WTC11 (cell line): ENCODE results near the gene ST6GALNAC6. TPM values are rescaled to one million over a fixed set of nuclear protein-coding genes. Genes with fewer than 3 reads are reported as not detected.
A peak's percentile ranks its signal among the peaks of the same experiment; 100 is the strongest.

Source experiments
- ATAC-seq: fragments of 200-7000 bp; cut with Tn5 transposase; 2 replicates; pipeline ENCODE4 v1.10.0; 2021; ENCODE audit warnings: mild to moderate bottlenecking, moderate library complexity
- CTCF ChIA-PET: fragments of 300-600 bp; sonication (Branson Sonifier 250); formaldehyde crosslinking; loops from one replicate; lab custom pipeline; 2021; ENCODE audit warnings: antibody characterized with exemption; lab: Charles Lee
- POLR2A ChIA-PET: fragments of 350-600 bp; sonication (Branson Sonifier 250); formaldehyde crosslinking; loops from one replicate; lab custom pipeline; 2021; ENCODE audit warnings: antibody characterized with exemption; lab: Charles Lee
- DNase-seq: peaks from one replicate; pipeline ENCODE4 v3.0.0; 2021; ENCODE audit warnings: low spot score
- H3K27ac Mint-ChIP-seq: 2 replicates; pipeline ENCODE4 v1.8.0; 2021; ENCODE audit warnings: mixed read lengths
- H3K27me3 Mint-ChIP-seq: 2 replicates; pipeline ENCODE4 v1.8.0; 2021; ENCODE audit warnings: low read depth, mild to moderate bottlenecking, moderate library complexity, mixed read lengths
- H3K36me3 Mint-ChIP-seq: 2 replicates; pipeline ENCODE4 v1.8.0; 2021; ENCODE audit warnings: mixed read lengths
- H3K4me1 Mint-ChIP-seq: 2 replicates; pipeline ENCODE4 v1.8.0; 2022; ENCODE audit warnings: mixed read lengths
- H3K4me3 Mint-ChIP-seq: 2 replicates; pipeline ENCODE4 v1.8.0; 2021; ENCODE audit warnings: mild to moderate bottlenecking, moderate library complexity, mixed read lengths
- H3K9me3 Mint-ChIP-seq: 2 replicates; pipeline ENCODE4 v1.8.0; 2021; ENCODE audit warnings: mixed read lengths
- ETV6 ChIP-seq: sonication (generic); formaldehyde crosslinking; IDR thresholded peaks from 2 replicates; pipeline ENCODE4 v1.8.1; 2022; ENCODE audit warnings: mild to moderate bottlenecking, missing genetic modification reagents
- FOXJ3 ChIP-seq: sonication (generic); formaldehyde crosslinking; IDR thresholded peaks from 2 replicates; pipeline ENCODE4 v1.9.0; 2021; ENCODE audit warnings: missing genetic modification reagents, mild to moderate bottlenecking, borderline replicate concordance
- GABPB1 ChIP-seq: sonication (generic); formaldehyde crosslinking; IDR thresholded peaks from 2 replicates; pipeline ENCODE4 v1.8.1; 2023; ENCODE audit warnings: mild to moderate bottlenecking, missing genetic modification reagents
- HMGA2 ChIP-seq: fragments of 250-450 bp; sonication (Bioruptor Pico); IDR thresholded peaks from 2 replicates; pipeline ENCODE4 v1.4.0; 2021; ENCODE audit warnings: mild to moderate bottlenecking, moderate library complexity
- JUN ChIP-seq: sonication (generic); formaldehyde crosslinking; IDR thresholded peaks from 2 replicates; pipeline ENCODE4 v1.8.0; 2023; ENCODE audit warnings: mild to moderate bottlenecking, missing genetic modification reagents
- PRRX2 ChIP-seq: fragments of 250-450 bp; sonication (Bioruptor Pico); IDR thresholded peaks from 2 replicates; pipeline ENCODE4 v1.8.0; 2021; ENCODE audit warnings: mild to moderate bottlenecking
- SMAD3 ChIP-seq: sonication (generic); formaldehyde crosslinking; IDR thresholded peaks from 2 replicates; pipeline ENCODE4 v1.8.0; 2022; ENCODE audit warnings: missing genetic modification reagents, mild to moderate bottlenecking, borderline replicate concordance
- SP1 ChIP-seq: sonication (generic); formaldehyde crosslinking; conservative IDR thresholded peaks from 2 replicates; pipeline ENCODE4 v1.8.1; 2022; ENCODE audit warnings: missing genetic modification reagents
- TEAD4 ChIP-seq: sonication (generic); formaldehyde crosslinking; IDR thresholded peaks from 2 replicates; pipeline ENCODE4 v1.8.0; 2022; ENCODE audit warnings: mild to moderate bottlenecking, missing genetic modification reagents
- TP53 ChIP-seq: sonication (generic); formaldehyde crosslinking; IDR thresholded peaks from 2 replicates; pipeline ENCODE4 v1.8.1; 2023; ENCODE audit warnings: mild to moderate bottlenecking, missing genetic modification reagents
- ZNF138 ChIP-seq: sonication (generic); formaldehyde crosslinking; conservative IDR thresholded peaks from 2 replicates; pipeline ENCODE4 v1.8.1; 2022; ENCODE audit warnings: mild to moderate bottlenecking, moderate library complexity, missing genetic modification reagents
- ZNF396 ChIP-seq: fragments of 250-450 bp; sonication (Bioruptor Pico); IDR thresholded peaks from 2 replicates; pipeline ENCODE4 v1.8.0; 2021; ENCODE audit warnings: mild to moderate bottlenecking, moderate library complexity, borderline replicate concordance
- ZNF416 ChIP-seq: fragments of 250-450 bp; sonication (Bioruptor Pico); IDR thresholded peaks from 2 replicates; pipeline ENCODE4 v1.9.0; 2021; ENCODE audit warnings: mild to moderate bottlenecking, inconsistent platforms
- total RNA-seq: library from RNA; stranded (reverse); gene quantifications from 3 replicates; pipeline ENCODE4 v1.2.3, GENCODE V29; 2021
- TF ChIP-seq, protein P1 (sequence below): sonication (generic); formaldehyde crosslinking; IDR thresholded peaks from 2 replicates; pipeline ENCODE4 v1.8.1; 2023; ENCODE audit warnings: mild to moderate bottlenecking, missing genetic modification reagents
- TF ChIP-seq, protein P2 (sequence below): sonication (generic); formaldehyde crosslinking; IDR thresholded peaks from 2 replicates; pipeline ENCODE4 v1.8.1; 2023; ENCODE audit warnings: mild to moderate bottlenecking, missing genetic modification reagents, moderate library complexity
- TF ChIP-seq, protein P3 (sequence below): sonication (generic); formaldehyde crosslinking; IDR thresholded peaks from 2 replicates; pipeline ENCODE4 v1.8.1; 2023; ENCODE audit warnings: mild to moderate bottlenecking, missing genetic modification reagents, moderate library complexity
- TF ChIP-seq, protein P4 (sequence below): sonication (generic); formaldehyde crosslinking; IDR thresholded peaks from 2 replicates; pipeline ENCODE4 v1.8.0; 2022; ENCODE audit warnings: missing genetic modification reagents
- TF ChIP-seq, protein P5 (sequence below): sonication (generic); formaldehyde crosslinking; IDR thresholded peaks from 2 replicates; pipeline ENCODE4 v1.8.1; 2022; ENCODE audit warnings: low read depth, missing genetic modification reagents, borderline replicate concordance
- TF ChIP-seq, protein P6 (sequence below): fragments of 250-450 bp; sonication (Bioruptor Pico); IDR thresholded peaks from 2 replicates; pipeline ENCODE4 v2.1.2; 2022; ENCODE audit warnings: mild to moderate bottlenecking, moderate library complexity
- TF ChIP-seq, protein P7 (sequence below): sonication (generic); formaldehyde crosslinking; IDR thresholded peaks from 2 replicates; pipeline ENCODE4 v1.8.1; 2023; ENCODE audit warnings: mild to moderate bottlenecking, missing genetic modification reagents

ST6GALNAC6 gene
- total RNA-seq, 1 experiment from 2014 or later = 47.5 TPM

DNA sequence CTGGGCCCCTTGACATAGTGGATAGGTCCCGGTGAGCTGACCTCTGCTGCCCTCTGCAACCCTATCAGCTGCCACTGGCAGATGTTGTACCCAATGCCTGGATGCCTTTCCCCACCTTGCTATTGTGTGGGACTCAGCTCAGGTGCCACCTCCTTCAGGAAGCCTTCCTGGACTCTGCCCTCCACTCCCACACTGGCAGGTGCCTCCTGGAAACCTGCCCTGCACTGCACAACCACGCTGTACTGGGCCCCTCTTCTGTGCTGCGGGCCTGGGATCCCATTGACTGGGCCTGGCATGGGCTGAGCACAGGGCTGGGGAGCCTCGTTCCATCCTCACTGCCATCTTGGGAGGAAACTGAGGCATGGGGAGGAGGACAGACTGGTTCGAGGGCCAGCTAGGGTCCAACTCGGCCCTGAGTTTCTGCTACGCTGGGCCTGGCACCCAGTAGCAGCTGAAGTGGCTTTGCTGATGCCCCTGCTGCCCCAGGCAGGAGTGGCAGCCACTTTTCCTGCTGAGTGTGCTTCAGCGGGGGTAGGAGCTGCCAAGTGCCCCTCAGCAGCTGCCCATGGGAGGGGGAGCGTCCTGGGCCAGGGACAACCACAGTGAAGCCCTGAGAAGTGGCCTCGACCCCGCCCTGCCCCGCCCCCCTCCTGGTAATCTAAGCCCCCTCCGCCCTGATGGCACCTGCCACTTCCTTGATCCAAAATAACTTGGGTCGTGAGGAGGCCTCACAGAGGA lies 23.2 kb downstream of the ST6GALNAC6 start:
- H3K4me3 Mint-ChIP-seq = peak overlapping the region; percentile 74; the same call in 1 of the 2 replicates
- ChIA-PET CTCF (interaction anchor here (0.5 to 3.0 kb wide), 6 partner anchors 7 to 141 kb away, joined by 3 to 17 read pairs (median 4); partner anchors contain the start of gene TOR2A), POLR2A (no interaction called here)
- no peaks in the 10 kb centered on the region for H3K27me3 Mint-ChIP-seq
- ATAC-seq (no peak), DNase-seq (no peak)
- H3K36me3 Mint-ChIP-seq = no peaks in the 10 kb centered on the region
- peaks cover 8% of the 10 kb centered on the region for H3K4me1 Mint-ChIP-seq
- no peaks in the 10 kb centered on the region for H3K9me3 Mint-ChIP-seq
- no peak overlapping the region for H3K27ac Mint-ChIP-seq
- TF ChIP-seq TEAD4 (CRISPR knock-in tag) = no peak
- no peak for TF ChIP-seq GABPB1 (CRISPR knock-in tag)
- no peak for TF ChIP-seq FOXJ3 (CRISPR knock-in tag)
- TF ChIP-seq, protein P1, sequence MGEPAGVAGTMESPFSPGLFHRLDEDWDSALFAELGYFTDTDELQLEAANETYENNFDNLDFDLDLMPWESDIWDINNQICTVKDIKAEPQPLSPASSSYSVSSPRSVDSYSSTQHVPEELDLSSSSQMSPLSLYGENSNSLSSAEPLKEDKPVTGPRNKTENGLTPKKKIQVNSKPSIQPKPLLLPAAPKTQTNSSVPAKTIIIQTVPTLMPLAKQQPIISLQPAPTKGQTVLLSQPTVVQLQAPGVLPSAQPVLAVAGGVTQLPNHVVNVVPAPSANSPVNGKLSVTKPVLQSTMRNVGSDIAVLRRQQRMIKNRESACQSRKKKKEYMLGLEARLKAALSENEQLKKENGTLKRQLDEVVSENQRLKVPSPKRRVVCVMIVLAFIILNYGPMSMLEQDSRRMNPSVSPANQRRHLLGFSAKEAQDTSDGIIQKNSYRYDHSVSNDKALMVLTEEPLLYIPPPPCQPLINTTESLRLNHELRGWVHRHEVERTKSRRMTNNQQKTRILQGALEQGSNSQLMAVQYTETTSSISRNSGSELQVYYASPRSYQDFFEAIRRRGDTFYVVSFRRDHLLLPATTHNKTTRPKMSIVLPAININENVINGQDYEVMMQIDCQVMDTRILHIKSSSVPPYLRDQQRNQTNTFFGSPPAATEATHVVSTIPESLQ = no peak
- TF ChIP-seq, protein P2, sequence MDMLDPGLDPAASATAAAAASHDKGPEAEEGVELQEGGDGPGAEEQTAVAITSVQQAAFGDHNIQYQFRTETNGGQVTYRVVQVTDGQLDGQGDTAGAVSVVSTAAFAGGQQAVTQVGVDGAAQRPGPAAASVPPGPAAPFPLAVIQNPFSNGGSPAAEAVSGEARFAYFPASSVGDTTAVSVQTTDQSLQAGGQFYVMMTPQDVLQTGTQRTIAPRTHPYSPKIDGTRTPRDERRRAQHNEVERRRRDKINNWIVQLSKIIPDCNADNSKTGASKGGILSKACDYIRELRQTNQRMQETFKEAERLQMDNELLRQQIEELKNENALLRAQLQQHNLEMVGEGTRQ (CRISPR knock-in tag) = no peak
- TF ChIP-seq, protein P3, sequence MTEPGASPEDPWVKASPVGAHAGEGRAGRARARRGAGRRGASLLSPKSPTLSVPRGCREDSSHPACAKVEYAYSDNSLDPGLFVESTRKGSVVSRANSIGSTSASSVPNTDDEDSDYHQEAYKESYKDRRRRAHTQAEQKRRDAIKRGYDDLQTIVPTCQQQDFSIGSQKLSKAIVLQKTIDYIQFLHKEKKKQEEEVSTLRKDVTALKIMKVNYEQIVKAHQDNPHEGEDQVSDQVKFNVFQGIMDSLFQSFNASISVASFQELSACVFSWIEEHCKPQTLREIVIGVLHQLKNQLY (CRISPR knock-in tag) = no peak
- no peak for TF ChIP-seq ZNF138 (CRISPR knock-in tag)
- no peak for TF ChIP-seq SP1
- TF ChIP-seq, protein P4, sequence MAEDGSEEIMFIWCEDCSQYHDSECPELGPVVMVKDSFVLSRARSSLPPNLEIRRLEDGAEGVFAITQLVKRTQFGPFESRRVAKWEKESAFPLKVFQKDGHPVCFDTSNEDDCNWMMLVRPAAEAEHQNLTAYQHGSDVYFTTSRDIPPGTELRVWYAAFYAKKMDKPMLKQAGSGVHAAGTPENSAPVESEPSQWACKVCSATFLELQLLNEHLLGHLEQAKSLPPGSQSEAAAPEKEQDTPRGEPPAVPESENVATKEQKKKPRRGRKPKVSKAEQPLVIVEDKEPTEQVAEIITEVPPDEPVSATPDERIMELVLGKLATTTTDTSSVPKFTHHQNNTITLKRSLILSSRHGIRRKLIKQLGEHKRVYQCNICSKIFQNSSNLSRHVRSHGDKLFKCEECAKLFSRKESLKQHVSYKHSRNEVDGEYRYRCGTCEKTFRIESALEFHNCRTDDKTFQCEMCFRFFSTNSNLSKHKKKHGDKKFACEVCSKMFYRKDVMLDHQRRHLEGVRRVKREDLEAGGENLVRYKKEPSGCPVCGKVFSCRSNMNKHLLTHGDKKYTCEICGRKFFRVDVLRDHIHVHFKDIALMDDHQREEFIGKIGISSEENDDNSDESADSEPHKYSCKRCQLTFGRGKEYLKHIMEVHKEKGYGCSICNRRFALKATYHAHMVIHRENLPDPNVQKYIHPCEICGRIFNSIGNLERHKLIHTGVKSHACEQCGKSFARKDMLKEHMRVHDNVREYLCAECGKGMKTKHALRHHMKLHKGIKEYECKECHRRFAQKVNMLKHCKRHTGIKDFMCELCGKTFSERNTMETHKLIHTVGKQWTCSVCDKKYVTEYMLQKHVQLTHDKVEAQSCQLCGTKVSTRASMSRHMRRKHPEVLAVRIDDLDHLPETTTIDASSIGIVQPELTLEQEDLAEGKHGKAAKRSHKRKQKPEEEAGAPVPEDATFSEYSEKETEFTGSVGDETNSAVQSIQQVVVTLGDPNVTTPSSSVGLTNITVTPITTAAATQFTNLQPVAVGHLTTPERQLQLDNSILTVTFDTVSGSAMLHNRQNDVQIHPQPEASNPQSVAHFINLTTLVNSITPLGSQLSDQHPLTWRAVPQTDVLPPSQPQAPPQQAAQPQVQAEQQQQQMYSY (CRISPR knock-in tag) = no peak
- TF ChIP-seq, protein P5, sequence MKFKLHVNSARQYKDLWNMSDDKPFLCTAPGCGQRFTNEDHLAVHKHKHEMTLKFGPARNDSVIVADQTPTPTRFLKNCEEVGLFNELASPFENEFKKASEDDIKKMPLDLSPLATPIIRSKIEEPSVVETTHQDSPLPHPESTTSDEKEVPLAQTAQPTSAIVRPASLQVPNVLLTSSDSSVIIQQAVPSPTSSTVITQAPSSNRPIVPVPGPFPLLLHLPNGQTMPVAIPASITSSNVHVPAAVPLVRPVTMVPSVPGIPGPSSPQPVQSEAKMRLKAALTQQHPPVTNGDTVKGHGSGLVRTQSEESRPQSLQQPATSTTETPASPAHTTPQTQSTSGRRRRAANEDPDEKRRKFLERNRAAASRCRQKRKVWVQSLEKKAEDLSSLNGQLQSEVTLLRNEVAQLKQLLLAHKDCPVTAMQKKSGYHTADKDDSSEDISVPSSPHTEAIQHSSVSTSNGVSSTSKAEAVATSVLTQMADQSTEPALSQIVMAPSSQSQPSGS = no peak
- no peak for TF ChIP-seq ZNF416
- TF ChIP-seq HMGA2 (CRISPR knock-in tag) = no peak
- TF ChIP-seq PRRX2 (CRISPR knock-in tag) = no peak
- no peak for TF ChIP-seq ETV6 (CRISPR knock-in tag)

DNA sequence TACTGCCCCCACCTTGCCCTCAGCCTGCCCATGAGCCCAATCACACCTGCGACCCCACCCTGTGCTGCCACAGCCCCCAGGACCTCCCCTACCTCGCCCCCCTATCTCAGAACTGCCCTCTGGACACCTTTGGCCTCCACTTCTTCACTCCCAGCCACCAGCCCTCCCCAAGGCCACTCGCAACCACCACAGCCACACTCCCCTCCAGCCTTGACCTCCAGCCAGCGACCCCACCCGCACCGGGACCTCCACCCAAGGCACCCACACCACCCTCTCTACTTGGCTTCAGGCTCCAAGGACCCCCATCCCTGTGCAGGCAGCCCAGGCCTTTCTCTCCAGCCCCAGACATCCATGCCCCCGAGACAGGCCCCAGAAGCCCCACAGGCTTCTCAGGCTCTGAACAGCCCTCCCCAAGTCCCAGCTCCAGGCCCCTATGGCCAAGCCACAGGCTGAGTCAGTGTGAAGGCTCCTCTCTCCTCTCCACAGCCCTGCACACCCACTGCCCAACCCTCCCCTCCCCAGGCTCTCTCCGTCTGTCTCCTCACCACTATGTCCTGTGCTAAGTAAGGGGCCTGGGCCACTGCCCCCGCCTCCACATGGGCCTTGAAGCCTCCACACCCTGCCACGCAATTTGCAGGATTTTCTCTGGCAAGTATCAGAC lies 24.0 kb downstream of the ST6GALNAC6 start:
- no peak for DNase-seq

More for the DNA sequence above, 24.0 kb downstream of the ST6GALNAC6 start:
- Mint-ChIP-seq H3K27ac (no peak overlapping the region), H3K36me3 (no peaks in the 10 kb centered on the region), H3K4me1 (peaks cover 8% of the 10 kb centered on the region), H3K27me3 (no peaks in the 10 kb centered on the region), H3K4me3 (no peak overlapping the region), H3K9me3 (no peaks in the 10 kb centered on the region)
- TF ChIP-seq TEAD4 (CRISPR knock-in tag) = no peak
- no peak for TF ChIP-seq SMAD3
- no peak for TF ChIP-seq ETV6 (CRISPR knock-in tag)
- no peak for TF ChIP-seq PRRX2 (CRISPR knock-in tag)
- TF ChIP-seq JUN = no peak
- TF ChIP-seq, protein P6, sequence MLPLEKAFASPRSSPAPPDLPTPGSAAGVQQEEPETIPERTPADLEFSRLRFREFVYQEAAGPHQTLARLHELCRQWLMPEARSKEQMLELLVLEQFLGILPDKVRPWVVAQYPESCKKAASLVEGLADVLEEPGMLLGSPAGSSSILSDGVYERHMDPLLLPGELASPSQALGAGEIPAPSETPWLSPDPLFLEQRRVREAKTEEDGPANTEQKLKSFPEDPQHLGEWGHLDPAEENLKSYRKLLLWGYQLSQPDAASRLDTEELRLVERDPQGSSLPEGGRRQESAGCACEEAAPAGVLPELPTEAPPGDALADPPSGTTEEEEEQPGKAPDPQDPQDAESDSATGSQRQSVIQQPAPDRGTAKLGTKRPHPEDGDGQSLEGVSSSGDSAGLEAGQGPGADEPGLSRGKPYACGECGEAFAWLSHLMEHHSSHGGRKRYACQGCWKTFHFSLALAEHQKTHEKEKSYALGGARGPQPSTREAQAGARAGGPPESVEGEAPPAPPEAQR (CRISPR knock-in tag) = no peak
- no peak for TF ChIP-seq ZNF396 (CRISPR knock-in tag)
- no peak for TF ChIP-seq TP53 (CRISPR knock-in tag)
- TF ChIP-seq, protein P7, sequence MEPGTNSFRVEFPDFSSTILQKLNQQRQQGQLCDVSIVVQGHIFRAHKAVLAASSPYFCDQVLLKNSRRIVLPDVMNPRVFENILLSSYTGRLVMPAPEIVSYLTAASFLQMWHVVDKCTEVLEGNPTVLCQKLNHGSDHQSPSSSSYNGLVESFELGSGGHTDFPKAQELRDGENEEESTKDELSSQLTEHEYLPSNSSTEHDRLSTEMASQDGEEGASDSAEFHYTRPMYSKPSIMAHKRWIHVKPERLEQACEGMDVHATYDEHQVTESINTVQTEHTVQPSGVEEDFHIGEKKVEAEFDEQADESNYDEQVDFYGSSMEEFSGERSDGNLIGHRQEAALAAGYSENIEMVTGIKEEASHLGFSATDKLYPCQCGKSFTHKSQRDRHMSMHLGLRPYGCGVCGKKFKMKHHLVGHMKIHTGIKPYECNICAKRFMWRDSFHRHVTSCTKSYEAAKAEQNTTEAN = no peak
- ChIA-PET POLR2A (no interaction called here), CTCF (interaction anchor here (0.5 to 3.0 kb wide), 4 partner anchors 25 to 66 kb away, joined by 3 to 11 read pairs (median 4); no protein-coding TSS in a partner anchor)
- no peak for ATAC-seq
